ENCODE data around the gene B4GALT2. TPM values are rescaled to one million over a fixed set of nuclear protein-coding genes. Genes with fewer than 3 reads are reported as not detected.

Gene B4GALT2, protein sequence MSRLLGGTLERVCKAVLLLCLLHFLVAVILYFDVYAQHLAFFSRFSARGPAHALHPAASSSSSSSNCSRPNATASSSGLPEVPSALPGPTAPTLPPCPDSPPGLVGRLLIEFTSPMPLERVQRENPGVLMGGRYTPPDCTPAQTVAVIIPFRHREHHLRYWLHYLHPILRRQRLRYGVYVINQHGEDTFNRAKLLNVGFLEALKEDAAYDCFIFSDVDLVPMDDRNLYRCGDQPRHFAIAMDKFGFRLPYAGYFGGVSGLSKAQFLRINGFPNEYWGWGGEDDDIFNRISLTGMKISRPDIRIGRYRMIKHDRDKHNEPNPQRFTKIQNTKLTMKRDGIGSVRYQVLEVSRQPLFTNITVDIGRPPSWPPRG
- polyA plus RNA-seq (ENCODE audit: insufficient read length), result 41.5 TPM

DNA sequence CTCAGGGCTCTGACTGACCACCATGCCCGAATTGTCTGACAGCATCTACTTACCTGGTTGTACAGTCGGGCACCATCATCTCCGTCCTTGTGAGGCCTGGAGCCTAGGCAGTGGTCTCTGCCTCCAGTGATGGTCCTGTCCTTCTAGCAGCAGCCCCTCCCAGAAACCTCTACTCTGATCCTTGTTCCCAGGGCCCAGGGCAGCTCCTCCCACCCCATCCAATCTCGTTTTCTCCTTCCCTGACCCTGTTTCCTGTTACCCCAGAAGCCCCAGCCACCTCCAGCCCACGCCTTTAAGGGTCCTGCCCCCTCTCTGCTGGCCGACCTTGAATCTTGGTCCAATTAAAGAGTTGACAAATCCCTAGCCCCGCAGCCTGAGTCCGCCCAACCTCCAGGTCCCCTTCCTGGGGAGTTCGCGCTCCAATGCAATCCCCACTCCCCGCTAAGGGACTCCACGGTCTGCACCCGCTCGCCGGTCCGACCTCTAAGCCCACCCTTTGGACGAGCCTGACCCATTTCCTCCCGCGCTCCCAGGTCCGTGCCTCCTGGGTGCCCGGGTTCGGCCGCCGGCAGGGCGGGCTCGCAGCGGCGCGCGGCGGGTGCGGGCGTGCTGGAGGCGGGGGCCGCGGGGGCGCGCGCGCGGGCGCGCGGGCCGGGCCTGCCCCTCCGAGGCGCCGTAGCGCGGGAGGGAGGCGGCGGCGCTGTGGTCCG is at the start of gene B4GALT2:
B4GALT2 (plus strand) TSS at position 660 of the 710 bp plus-strand sequence. CDS start 1,951 bp downstream, outside the sequence.
- peak; percentile 63 for DNase-seq

DNA sequence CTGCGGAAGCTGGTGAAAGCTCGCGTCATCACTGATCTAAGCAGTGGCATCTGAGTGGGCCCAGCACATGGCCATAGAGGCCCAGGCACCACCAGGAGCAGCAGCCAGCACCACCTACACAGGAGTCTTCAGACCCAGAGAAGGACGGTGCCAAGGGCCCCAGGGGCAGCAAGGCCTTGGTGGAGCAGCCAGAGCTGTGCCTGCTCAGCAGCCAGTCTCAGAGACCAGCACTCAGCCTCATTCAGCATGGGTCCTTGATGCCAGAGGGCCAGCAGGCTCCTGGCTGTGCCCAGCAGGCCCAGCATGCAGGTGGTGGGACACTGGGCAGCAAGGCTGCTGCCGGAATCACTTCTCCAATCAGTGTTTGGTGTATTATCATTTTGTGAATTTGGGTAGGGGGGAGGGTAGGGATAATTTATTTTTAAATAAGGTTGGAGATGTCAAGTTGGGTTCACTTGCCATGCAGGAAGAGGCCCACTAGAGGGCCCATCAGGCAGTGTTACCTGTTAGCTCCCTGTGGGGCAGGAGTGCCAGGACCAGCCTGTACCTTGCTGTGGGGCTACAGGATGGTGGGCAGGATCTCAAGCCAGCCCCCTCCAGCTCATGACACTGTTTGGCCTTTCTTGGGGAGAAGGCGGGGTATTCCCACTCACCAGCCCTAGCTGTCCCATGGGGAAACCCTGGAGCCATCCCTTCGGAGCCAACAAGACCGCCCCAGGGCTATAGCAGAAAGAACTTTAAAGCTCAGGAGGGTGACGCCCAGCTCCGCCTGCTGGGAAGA is 48.7 kb upstream of the B4GALT2 start:
- no peak for DNase-seq

DNA sequence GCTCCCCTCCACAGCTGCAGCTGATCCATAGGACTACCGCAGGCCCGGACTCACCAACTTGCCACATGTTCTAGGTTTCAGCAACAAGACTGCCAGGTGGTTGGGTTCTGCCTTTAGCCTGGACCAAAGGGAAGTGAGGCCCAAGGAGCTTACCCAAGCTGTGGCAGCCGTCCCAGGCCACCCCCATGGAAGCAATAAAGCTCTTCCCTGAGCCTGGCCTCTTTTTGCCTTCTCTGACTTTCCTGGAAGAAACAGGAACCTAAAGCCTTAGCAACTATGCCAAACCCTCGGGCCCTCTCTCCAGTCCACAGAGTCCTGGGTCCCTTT is 48.1 kb upstream of the B4GALT2 start:
- DNase-seq, result no peak

DNA sequence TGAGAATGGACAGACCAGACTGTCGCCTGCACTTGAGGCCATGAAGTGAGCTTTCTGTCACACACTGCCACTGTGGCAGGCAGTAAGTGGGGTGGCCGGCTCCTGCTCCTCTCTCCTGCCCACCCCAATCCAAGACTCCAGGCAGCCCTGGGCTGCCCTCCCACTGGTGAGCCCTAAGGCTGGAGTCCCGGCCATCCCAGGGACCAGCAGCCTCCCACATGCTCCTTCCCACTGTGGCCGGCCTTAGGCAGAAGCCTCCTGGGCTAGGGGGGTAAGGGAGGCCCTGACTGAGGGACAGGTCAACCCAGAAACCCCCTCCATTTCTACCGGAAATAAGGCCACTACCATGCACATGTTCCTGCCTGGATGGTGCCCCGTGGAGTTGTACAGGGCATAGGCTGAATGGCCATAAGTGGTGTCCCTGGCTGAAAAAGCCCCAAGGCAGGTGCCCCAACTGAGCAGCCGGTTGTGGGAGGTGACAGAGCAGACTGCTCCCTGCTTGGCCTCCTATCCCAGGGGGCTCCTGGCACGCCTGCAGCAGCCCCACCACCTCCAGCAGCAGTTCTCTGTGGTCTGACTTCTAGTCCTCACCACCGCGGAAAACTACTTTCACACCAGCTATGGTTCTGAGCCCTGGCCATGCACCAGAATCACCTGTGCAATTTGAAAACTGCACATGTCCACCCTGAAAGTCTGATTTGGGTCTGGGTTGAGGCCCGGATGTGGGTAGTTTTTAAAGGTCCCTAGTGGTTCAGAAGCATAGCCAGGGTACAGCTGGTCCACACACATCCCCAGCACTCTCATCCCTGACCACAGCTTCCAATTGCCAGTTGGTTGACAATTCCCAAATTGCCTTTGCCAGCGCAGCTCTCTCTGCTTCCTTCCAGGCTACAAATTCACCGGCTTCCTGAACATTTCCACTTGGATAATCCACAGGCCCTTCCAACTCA is 47.0 kb upstream of the B4GALT2 start:
- no peak for DNase-seq

DNA sequence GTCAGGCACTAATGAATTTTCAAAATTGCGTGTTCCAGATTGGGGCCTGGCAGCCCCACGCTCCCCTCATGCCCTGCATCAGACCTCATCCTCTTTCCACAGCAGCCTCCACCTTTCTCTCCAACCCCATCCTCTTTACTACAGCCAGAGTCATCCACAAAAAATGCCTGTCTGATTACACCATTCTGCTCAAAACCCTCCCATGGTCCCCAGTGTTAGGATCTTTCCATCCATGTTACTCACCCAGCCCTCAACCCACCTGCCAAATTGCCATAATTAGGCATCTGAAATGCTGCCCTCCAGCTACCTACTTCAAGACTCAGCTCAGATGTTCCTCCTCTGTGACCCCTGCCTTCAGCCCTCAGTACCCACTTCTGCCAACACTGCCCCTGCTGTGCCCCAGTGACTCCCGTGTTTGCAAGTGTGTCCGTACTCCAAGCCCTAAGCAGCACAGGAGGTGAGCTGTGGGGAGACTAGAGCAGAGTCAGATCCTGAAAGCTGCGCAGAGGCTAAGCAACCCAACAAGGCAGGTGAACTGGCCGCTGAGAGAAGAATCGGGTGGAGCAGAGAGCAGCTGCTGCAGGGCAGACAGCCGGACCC is 46.1 kb upstream of the B4GALT2 start:
- DNase-seq, result no peak

DNA sequence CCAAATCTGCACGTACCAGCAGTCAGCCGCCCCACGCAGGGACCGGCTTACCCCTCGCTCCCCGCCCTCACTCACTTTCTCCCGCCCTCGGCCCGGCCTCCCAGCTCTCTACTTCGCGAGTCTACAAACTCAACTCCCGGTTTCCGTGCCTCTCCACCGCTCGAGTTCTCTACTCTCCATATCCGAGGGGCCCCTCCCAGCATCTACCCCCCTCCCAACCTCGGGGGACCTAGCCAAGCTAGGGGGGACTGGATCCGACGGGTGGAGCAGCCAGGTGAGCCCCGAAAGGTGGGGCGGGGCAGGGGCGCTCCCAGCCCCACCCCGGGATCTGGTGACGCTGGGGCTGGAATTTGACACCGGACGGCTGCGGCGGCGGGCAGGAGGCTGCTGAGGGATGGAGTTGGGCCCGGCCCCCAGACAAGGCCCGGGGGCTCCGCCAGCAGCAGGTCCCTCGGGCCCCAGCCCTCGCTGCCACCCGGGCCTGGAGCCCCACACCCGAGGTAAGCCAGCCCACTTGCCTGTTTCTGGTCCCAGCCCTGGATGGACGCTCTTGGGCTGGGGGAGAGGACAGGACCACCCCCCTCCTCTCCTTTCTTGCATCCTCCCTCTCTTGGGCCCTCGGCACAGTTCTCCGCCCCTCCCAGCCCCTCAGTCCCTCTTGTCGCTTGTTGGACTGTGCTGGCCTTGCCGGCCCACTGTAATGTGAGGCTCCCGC is 45.5 kb upstream of the B4GALT2 start, which contains the start of gene ARTN:
ARTN (plus strand) TSS at position 416 of the 715 bp plus-strand sequence. CDS start 1,856 bp downstream, outside the sequence.
- DNase-seq, result no peak

DNA sequence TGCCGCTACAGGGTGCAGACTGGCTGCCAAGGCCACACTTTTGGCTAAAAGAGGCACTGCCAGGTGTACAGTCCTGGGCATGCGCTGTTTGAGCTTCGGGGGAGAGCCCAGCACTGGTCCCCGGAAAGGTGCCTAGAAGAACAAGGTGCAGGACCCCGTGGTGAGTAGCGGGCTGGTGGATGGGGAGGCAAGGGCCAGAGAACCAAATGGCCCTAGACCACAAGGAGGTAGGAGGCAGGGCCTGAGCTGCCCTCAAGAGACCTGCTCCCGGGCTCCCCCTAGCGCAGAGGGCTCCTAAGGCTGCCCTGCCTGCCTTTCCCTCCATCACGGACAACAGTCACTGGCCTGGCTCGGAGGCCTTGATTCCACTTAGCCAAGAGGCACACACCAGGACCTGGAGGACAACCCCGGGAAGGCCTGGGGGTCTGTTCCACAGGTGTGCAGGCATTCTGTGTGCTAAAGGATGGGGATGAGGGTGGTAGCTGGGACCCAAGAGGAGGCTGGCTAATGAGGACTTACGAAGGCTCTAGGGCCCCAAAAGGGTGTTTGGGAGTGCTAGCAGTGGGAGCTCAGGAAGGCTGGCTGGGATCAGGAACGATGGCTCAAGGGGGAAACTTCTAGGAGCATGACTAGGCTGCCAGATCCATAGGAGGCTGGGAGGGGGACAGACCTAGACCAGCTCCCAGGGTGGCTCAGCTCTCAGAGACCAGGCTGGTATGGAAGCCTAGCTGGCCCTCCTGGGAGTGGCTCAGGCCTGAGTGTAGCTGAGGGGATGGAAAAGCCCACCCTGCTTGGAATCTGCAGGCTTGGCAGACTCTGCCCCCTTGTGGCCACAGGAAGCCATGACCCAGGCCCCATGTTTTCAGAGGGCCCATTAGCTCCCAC is 44.7 kb upstream of the B4GALT2 start:
- DNase-seq, result peak; percentile 42

DNA sequence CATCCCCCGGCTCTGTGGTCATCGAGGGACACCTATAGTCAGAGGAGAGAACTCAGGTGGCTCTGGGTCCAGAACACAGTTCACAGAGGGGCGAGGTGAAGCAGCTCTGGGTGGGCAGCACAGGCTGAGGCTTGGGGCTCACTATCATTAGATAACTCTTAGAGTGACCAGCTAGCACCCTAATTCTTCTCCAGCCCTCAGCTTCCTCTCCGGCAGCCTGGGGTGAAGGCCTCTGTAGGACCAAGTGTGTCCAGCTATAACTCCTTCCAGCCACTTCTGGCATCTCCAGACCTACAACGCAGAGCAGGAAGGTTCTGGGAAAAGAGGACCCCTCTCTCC is 44.1 kb upstream of the B4GALT2 start:
- no peak for DNase-seq

DNA sequence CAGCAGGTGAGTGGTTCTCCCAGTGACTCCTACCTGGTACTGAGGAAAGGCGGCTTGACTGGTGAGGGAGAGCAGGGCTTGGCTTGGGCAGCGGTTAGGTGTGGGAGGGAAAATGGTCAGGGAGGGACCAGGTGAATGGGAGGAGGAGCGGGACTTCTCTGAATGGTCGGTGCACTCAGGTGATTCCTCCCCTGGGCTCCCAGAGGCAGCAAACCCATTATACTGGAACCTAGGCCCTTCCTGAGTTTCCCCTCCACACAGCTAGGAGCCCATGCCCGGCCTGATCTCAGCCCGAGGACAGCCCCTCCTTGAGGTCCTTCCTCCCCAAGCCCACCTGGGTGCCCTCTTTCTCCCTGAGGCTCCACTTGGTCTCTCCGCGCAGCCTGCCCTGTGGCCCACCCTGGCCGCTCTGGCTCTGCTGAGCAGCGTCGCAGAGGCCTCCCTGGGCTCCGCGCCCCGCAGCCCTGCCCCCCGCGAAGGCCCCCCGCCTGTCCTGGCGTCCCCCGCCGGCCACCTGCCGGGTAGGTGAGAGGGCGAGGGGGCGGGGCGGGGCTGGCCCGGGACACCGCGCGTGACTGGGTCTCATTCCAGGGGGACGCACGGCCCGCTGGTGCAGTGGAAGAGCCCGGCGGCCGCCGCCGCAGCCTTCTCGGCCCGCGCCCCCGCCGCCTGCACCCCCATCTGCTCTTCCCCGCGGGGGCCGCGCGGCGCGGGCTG is 43.1 kb upstream of the B4GALT2 start:
- DNase-seq, result no peak

DNA sequence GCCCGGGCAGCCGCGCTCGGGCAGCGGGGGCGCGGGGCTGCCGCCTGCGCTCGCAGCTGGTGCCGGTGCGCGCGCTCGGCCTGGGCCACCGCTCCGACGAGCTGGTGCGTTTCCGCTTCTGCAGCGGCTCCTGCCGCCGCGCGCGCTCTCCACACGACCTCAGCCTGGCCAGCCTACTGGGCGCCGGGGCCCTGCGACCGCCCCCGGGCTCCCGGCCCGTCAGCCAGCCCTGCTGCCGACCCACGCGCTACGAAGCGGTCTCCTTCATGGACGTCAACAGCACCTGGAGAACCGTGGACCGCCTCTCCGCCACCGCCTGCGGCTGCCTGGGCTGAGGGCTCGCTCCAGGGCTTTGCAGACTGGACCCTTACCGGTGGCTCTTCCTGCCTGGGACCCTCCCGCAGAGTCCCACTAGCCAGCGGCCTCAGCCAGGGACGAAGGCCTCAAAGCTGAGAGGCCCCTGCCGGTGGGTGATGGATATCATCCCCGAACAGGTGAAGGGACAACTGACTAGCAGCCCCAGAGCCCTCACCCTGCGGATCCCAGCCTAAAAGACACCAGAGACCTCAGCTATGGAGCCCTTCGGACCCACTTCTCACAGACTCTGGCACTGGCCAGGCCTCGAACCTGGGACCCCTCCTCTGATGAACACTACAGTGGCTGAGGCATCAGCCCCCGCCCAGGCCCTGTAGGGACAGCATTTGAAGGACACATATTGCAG is 42.4 kb upstream of the B4GALT2 start:
- no peak for DNase-seq

DNA sequence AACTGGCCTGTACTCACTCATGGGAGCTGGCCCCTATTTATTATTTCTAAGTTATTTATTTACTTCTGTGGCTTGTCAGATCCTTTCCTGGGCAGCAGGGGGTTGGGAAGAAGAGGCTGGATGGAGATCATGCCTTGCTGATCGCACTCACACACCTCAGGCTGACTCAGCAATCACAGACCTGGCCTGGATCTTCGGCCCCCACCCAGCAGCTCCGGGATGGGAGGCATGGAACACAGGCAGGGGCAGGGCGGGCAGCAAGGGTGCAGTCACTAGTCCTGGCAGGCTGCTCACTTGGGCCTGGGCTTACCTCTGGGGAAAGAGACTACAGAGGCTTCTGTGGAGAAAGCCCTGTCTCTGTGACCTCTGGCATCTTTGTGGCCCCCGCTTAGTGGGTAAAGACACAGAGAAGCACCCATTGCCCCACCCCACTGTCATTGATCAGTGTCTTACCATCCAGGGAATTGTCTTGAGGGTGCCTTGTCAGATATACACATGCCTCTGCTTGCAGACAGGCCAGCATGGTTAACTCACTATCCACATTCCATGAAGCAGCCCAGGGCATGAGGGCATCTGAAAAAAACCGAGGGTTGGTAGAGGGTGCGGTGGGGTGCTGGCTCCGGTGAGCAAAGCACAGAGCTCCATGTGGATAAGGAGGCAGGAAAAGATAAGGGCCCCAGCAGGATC is 41.7 kb upstream of the B4GALT2 start:
- DNase-seq, result no peak

DNA sequence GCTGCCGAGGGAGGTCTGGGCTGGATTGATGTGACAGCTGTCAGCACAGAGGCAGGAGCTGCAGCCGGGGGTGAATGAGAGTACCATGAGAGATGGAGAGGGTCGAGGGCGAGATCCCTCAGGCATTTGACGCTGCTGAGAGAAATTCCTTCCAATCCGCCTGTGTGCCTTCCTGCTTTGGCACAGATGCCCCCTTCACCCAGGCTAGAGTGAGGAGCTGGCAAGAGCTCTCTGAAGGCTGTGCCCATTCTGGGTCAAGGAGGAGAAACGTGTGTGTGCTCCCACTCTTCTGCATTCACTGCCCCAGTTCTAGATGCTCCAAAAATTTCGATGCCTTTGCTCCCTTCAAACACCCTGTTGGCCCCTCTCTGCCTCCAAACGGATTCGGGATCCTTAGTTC is 40.6 kb upstream of the B4GALT2 start:
- DNase-seq, result no peak

DNA sequence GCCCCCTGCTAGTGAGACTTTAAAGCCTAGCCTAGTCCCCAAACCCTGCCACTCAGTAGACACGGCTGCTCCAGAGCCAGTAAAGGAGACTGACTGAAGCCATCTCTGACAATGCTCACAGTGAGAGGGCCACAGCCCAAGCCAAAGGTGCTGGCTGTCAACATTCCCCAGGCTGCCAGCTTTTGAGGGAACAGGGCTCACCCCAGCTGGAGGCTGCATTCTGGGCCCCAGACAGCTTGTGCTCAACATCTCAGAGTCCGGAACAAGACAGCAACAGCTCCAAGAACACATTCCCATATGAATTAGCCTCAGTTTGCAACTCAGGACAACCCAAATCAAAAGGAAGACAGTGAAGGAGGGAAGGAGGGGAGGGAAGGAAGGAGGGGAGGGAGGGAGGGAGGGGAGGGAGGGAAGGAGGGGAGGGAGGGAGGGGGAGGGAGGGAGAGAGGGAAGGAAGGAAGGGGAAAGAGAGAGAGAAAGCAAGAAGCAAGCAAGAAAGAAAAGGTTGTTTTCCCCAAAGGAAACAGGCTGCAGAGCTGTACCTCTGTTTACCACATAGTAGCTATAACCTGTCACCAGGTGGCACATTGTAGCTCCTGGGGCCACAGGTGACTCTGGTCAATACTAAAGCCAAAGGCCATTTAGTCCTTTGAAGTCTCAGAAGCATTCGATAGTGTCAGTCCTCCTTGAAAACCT is 40.0 kb upstream of the B4GALT2 start:
- DNase-seq, result no peak

DNA sequence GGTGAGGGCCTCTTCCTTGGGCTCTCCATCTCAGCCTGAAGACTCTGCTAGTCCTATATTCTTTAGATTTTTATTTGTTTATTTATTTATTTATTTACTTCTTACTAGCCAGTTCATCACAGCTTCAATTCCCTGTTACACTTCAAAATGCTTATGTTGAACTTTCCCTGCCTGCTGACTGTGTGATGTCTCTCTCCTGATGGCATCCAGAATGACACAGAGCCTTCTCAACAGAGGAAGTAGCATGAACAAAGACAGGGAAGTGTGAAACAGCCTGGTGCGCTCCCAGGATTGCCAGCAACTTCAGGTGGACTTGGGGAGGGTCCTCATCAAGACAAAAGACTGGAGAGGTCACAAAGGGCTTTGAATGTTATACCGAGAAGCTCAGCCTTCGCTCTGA is 36.6 kb upstream of the B4GALT2 start:
- no peak for DNase-seq

DNA sequence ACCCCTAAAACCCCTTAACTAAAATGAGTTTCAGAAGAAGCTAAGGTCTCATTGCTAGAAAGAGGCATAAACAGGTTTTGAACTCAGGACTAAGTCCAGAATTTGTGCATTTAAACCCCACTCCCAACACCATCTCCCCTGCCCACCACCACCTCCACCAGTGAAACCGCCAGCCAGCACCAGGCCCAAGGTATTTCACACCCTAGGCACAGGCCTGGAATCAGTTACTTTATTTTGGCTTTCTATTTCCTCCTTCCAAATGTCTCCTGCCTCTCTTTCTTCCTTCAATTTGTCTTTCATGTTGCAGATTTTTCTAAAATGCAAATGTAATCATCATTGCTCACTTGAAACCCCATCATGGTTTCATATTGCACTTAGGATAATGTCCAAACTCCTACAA is 34.1 kb upstream of the B4GALT2 start:
- no peak for DNase-seq

DNA sequence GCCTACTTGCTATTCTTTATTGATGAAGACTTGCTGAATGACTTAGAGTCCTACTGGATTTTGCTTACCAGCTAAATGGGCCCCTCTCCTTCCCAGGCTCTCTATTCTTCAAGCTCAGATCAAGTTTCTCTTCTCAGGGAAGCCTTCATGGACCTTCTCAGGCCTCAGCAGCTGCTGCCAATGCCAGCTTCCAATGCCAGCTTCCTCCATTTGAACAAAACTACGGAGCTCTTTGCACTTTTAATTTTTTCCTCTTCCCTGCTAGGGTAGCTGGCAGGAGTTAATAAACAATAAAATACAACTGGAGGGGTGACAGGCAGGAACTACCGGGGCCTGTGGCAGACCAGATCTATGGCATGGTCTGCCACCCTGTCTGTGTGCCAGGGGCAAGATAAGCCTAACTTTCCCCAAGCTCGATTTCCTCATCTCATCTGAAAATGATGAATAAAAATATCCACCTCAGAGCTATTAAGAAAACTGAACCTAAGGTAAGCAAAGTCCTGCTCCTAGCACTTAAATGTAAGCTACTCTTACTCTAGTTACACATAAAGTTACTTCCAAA is 33.3 kb upstream of the B4GALT2 start:
- DNase-seq, result no peak

Data from hindlimb muscle (tissue), 1 donor.